B cell (primary cell): ENCODE measurements around the gene TEX12. TPM values are rescaled to one million over a fixed set of nuclear protein-coding genes. Genes with fewer than 3 reads are reported as not detected.

Source experiments
- ATAC-seq: fragments of 200-7000 bp; cut with Tn5 transposase; one replicate; pipeline ENCODE4 v1.10.0; 2021; ENCODE audit warnings: low read depth, mild to moderate bottlenecking, moderate number of reproducible peaks, moderate library complexity
- CTCF ChIA-PET: fragments of 350-600 bp; sonication (Branson Sonifier 250); formaldehyde crosslinking; loops from one replicate; lab custom pipeline; 2021; ENCODE audit warnings: antibody characterized with exemption, inconsistent platforms; lab: Charles Lee
- POLR2A ChIA-PET: fragments of 350-600 bp; sonication (Branson Sonifier 250); formaldehyde crosslinking; loops from one replicate; lab custom pipeline; 2021; ENCODE audit warnings: antibody characterized with exemption; lab: Charles Lee
- DNase-seq: peaks from one replicate; pipeline ENCODE4 v3.0.0; 2013
- H2AFZ ChIP-seq: 2 replicates; pipeline ENCODE4 v1.6.1; 2012; ENCODE audit warnings: mild to moderate bottlenecking, low read depth, low read length; ENCODE audit not compliant: insufficient read depth, poor library complexity, severe bottlenecking
- H3K27ac ChIP-seq, 2 donors: 1 replicate in 1 of 2; 2 replicates in 1 of 2; pipeline ENCODE4 v1.5.1; 2012 to 2013; ENCODE audit warnings: low read length in 2 of 2, mild to moderate bottlenecking in 2 of 2, moderate library complexity in 1 of 2
- H3K27me3 ChIP-seq, 4 experiments: fragments of 200-600 bp in 1 of 4; sonication (generic) in 1 of 4; replicated peaks in 1 of 4; 1 replicate in 2 of 4; 2 replicates in 2 of 4; pipeline versions ENCODE4 v1.6.1 to v1.7.0; 2013 to 2016; ENCODE audit warnings: low read length in 3 of 4, mild to moderate bottlenecking in 2 of 4, mixed read lengths in 1 of 4, moderate library complexity in 1 of 4; ENCODE audit not compliant: insufficient read depth in 4 of 4, control insufficient read depth in 3 of 4; ENCODE audit errors: control extremely low read depth in 1 of 4
- H3K36me3 ChIP-seq, 2 experiments: replicated peaks in 1 of 2; 1 replicate in 1 of 2; 2 replicates in 1 of 2; pipeline versions ENCODE4 v1.6.1 to v1.7.1; 2013; ENCODE audit warnings: low read length in 1 of 2; ENCODE audit not compliant: insufficient read depth in 2 of 2, control insufficient read depth in 1 of 2; ENCODE audit errors: control extremely low read depth in 1 of 2, extremely low read depth in 1 of 2
- H3K4me1 ChIP-seq, 2 donors: fragments of 200-600 bp in 1 of 2; sonication (generic) in 1 of 2; 1 replicate in 1 of 2; 2 replicates in 1 of 2; pipeline versions ENCODE4 v1.5.1 to v1.6.1; 2013 to 2017; ENCODE audit warnings: low read length in 2 of 2; ENCODE audit not compliant: control insufficient read depth in 2 of 2, insufficient read depth in 2 of 2
- H3K4me2 ChIP-seq: replicated peaks from 2 replicates; pipeline ENCODE3; 2012; ENCODE audit warnings: mild to moderate bottlenecking, low read depth, low read length; ENCODE audit not compliant: poor library complexity, severe bottlenecking
- H3K4me3 ChIP-seq, 5 experiments: fragments of 200-600 bp in 1 of 5; sonication (generic) in 1 of 5; 1 replicate in 3 of 5; 2 replicates in 2 of 5; pipeline versions ENCODE4 v1.5.1 to v1.7.0; 2011 to 2016; ENCODE audit warnings: low read length in 4 of 5, mild to moderate bottlenecking in 4 of 5, low read depth in 2 of 5, control low read depth in 1 of 5, moderate library complexity in 1 of 5; ENCODE audit not compliant: insufficient read depth in 1 of 5; ENCODE audit errors: control extremely low read depth in 1 of 5, extremely low read depth in 1 of 5
- H3K79me2 ChIP-seq: fragments of 200-600 bp; sonication (generic); one replicate; pipeline ENCODE4 v1.6.0; 2016; ENCODE audit warnings: low read length; ENCODE audit not compliant: control insufficient read depth, insufficient read depth
- H3K9ac ChIP-seq: fragments of 200-600 bp; sonication (generic); 2 replicates; pipeline ENCODE4 v1.6.1; 2017; ENCODE audit warnings: mild to moderate bottlenecking, low read length, moderate library complexity
- H3K9me3 ChIP-seq, 3 donors: one replicate each; pipeline versions ENCODE4 v1.6.1 to v1.7.1; 2013; ENCODE audit warnings: low read length in 2 of 3; ENCODE audit not compliant: control insufficient read depth in 2 of 3, insufficient read depth in 1 of 3; ENCODE audit errors: control extremely low read depth in 1 of 3
- H4K20me1 ChIP-seq: 2 replicates; pipeline ENCODE4 v1.6.0; 2012; ENCODE audit warnings: mild to moderate bottlenecking, low read length; ENCODE audit not compliant: insufficient read depth, control insufficient read depth, poor library complexity, severe bottlenecking
- H3K27ac Mint-ChIP-seq: one replicate; pipeline ENCODE4 v1.8.0; 2021; ENCODE audit warnings: mixed read lengths
- H3K27me3 Mint-ChIP-seq: one replicate; pipeline ENCODE4 v1.8.0; 2021; ENCODE audit warnings: mixed read lengths
- H3K4me1 Mint-ChIP-seq: one replicate; pipeline ENCODE4 v1.8.0; 2021; ENCODE audit warnings: mixed read lengths
- H3K4me3 Mint-ChIP-seq: one replicate; pipeline ENCODE4 v1.8.0; 2021; ENCODE audit warnings: mixed read lengths
- H3K9me3 Mint-ChIP-seq: one replicate; pipeline ENCODE4 v1.8.0; 2022; ENCODE audit warnings: mixed read lengths; ENCODE audit not compliant: insufficient read depth
- CTCF ChIP-seq: fragments of 200-600 bp; IDR thresholded peaks from one replicate; pipeline ENCODE4 v1.8.0; 2022; ENCODE audit warnings: antibody characterized with exemption, mild to moderate bottlenecking
- EZH2 ChIP-seq: IDR thresholded peaks from 2 replicates; pipeline ENCODE4 v1.6.1; 2012; ENCODE audit warnings: borderline replicate concordance, low read depth, mild to moderate bottlenecking, moderate library complexity, low read length; ENCODE audit not compliant: insufficient read depth, poor library complexity, severe bottlenecking
- WGBS: methylation state at CpG from one replicate; pipeline ENCODE4 v1.1.5; 2013; ENCODE audit warnings: missing lambda C conversion rate; ENCODE audit not compliant: insufficient coverage; 5-methylcytosine and 5-hydroxymethylcytosine counted together
- intact Hi-C: fragments of 100-400 bp; cut with micrococcal nuclease; formaldehyde crosslinking; loops from one replicate; pipeline ENCODE4 v1.10.0; 2022
- polyA plus RNA-seq: library from polyadenylated mRNA; depleted of rRNA; stranded (reverse); fragments of >200 nt; gene quantifications from 2 replicates; pipeline ENCODE4 v1.2.3, GENCODE V29; 2012
- total RNA-seq, 2 donors: library from RNA; stranded (reverse); fragments of 120-200 nt in 1 of 2; gene quantifications; 1 replicate in 1 of 2; 2 replicates in 1 of 2; pipeline versions ENCODE4 v1.2.3 to v1.2.4, GENCODE V29; 2013 to 2022

TEX12 gene
- total and polyA plus RNA-seq, 2 donors (not counting 1 experiment from before 2014, with no cell fraction given), result 0.10 to 0.47 TPM

- H3K4me3 ChIP-seq, result no peak overlapping the region
- no peak overlapping the region for H2AFZ ChIP-seq
- ChIA-PET POLR2A (no interaction called here), CTCF (interaction anchor here (20.4 kb wide), 1 partner anchor 63 kb away, joined by 471 read pairs; no protein-coding TSS in a partner anchor)
- no peaks in the 10 kb centered on the region for H4K20me1 ChIP-seq
- TF ChIP-seq CTCF (no peak), EZH2 (no peak)
- peaks cover 0 to 2% (median 0%) of the 10 kb centered on the region in 3 donors for H3K9me3 ChIP-seq
- H3K27ac Mint-ChIP-seq, result no peak overlapping the region
- no peaks in the 10 kb centered on the region for H3K9me3 Mint-ChIP-seq
- H3K79me2 ChIP-seq, result no peaks in the 10 kb centered on the region
- 100% methylated on average over 1 of the region's 1 CpG for WGBS
- H3K4me3 Mint-ChIP-seq, result no peak overlapping the region
- H3K4me1 ChIP-seq, result peaks cover 0 to 6% of the 10 kb centered on the region in 2 donors
- intact Hi-C loops, result loop anchor here (5.0 kb wide), 2 partner anchors 104 to 896 kb away; no protein-coding TSS in a partner anchor
- no peak overlapping the region for H3K27ac ChIP-seq
- no peak overlapping the region for H3K4me2 ChIP-seq
- H3K27me3 Mint-ChIP-seq, result peaks cover 9% of the 10 kb centered on the region
- no peaks in the 10 kb centered on the region for H3K36me3 ChIP-seq
- peaks cover 0 to 2% (median 0%) of the 10 kb centered on the region in 4 experiments for H3K27me3 ChIP-seq
- H3K9ac ChIP-seq, result no peak overlapping the region
- no peak for DNase-seq
- H3K4me1 Mint-ChIP-seq, result peaks cover 6% of the 10 kb centered on the region
- ATAC-seq, result no peak
Observed at GRCh38 chr11:112216561-112217105, 49.5 kb downstream of the TEX12 start.
